GM12864 (cell line): ENCODE measurements around the gene NTN1.

ENCODE experiments used
- DNase-seq: peaks from one replicate; pipeline ENCODE4 v3.0.0-alpha.2; 2011; ENCODE audit warnings: low read depth
- H3K4me3 ChIP-seq: 2 replicates; pipeline ENCODE4 v1.5.1; 2011; ENCODE audit warnings: mild to moderate bottlenecking, low read depth, low read length, control low read depth
- TF ChIP-seq, protein P1 (sequence below): IDR thresholded peaks from 2 replicates; pipeline ENCODE4 v1.5.1; 2011; ENCODE audit warnings: low read depth, mild to moderate bottlenecking, moderate library complexity, low read length, control low read depth, inconsistent platforms; ENCODE audit errors: missing control alignments

Gene NTN1

GRCh38 chr17:9286434-9286833, 265.1 kb downstream of the NTN1 start:
- no peak overlapping the region for H3K4me3 ChIP-seq
- DNase-seq = no peak
- TF ChIP-seq, protein P1, sequence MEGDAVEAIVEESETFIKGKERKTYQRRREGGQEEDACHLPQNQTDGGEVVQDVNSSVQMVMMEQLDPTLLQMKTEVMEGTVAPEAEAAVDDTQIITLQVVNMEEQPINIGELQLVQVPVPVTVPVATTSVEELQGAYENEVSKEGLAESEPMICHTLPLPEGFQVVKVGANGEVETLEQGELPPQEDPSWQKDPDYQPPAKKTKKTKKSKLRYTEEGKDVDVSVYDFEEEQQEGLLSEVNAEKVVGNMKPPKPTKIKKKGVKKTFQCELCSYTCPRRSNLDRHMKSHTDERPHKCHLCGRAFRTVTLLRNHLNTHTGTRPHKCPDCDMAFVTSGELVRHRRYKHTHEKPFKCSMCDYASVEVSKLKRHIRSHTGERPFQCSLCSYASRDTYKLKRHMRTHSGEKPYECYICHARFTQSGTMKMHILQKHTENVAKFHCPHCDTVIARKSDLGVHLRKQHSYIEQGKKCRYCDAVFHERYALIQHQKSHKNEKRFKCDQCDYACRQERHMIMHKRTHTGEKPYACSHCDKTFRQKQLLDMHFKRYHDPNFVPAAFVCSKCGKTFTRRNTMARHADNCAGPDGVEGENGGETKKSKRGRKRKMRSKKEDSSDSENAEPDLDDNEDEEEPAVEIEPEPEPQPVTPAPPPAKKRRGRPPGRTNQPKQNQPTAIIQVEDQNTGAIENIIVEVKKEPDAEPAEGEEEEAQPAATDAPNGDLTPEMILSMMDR = no peak

DNA sequence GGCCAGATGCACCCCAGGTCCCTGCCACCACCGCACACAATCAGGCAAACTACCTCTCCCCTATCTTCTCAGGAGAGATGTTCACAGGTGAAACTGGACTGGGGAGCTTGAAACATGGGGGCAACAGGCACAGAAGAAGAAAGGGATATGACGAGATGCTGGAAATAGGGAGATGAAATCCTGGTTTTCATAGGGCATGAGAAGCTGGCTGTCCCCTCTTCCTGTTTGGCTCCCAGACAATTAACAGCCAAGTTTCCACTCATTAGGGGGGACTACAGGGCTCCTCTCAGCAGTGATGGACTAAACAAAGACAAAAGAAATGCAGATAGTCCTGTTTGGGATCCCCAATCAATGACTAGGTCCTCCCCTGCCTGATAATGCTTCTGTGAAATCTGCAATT, 266.0 kb downstream of the NTN1 start:
- TF ChIP-seq, protein P1 = no peak
- DNase-seq = no peak
- H3K4me3 ChIP-seq = no peak overlapping the region

GRCh38 chr17:9290226-9290613, 268.9 kb downstream of the NTN1 start:
- TF ChIP-seq, protein P1 = no peak
- DNase-seq = no peak
- H3K4me3 ChIP-seq = no peak overlapping the region

GRCh38 chr17:9291912-9292560, 270.7 kb downstream of the NTN1 start:
- TF ChIP-seq, protein P1 = peak; percentile 80
- DNase-seq = no peak
- no peak overlapping the region for H3K4me3 ChIP-seq

DNA sequence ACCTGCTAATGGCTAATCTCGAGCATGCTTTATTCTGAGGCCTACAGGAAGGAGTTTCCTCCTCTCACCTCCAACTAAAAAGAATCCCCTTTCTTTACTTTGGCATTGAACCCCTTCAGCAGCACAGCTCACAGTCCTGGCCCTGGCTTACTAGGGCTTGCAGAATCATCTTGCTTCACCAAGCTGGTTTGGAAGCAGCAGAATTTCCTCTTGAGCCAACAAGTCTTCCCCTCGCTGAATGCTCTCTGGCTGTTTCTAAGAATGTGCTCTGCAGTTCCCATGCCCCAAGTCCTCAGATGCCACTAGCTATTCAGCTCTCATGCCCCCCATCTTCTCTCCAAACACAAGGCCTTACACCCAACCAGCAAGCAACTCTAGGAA, 271.2 kb downstream of the NTN1 start:
- TF ChIP-seq, protein P1 = no peak
- H3K4me3 ChIP-seq = no peak overlapping the region

More for the DNA sequence above, 271.2 kb downstream of the NTN1 start:
- no peak for DNase-seq
